Cardiac muscle cell (in vitro differentiated cells and primary cell): ENCODE measurements around the gene MYO3B. TPM values are rescaled to one million over a fixed set of nuclear protein-coding genes. Genes with fewer than 3 reads are reported as not detected.

Experiments
- DNase-seq, 2 donors: peaks; one replicate each; pipeline versions ENCODE4 v3.0.0 to v3.0.0-alpha.2; 2010 to 2017; ENCODE audit warnings: low read depth in 1 of 2, low spot score in 1 of 2
- H3K27ac ChIP-seq: fragments of 200-600 bp; sonication (generic); 2 replicates; pipeline ENCODE4 v1.5.1; 2016
- H3K27me3 ChIP-seq: fragments of 200-600 bp; sonication (generic); 2 replicates; pipeline ENCODE4 v1.6.0; 2016; ENCODE audit warnings: control low read depth
- H3K36me3 ChIP-seq: fragments of 200-600 bp; sonication (generic); 2 replicates; pipeline ENCODE4 v1.5.1; 2016; ENCODE audit warnings: control low read depth
- H3K4me1 ChIP-seq: fragments of 200-600 bp; sonication (generic); 2 replicates; pipeline ENCODE4 v1.8.1; 2017; ENCODE audit warnings: low read depth, mild to moderate bottlenecking, mixed run types
- H3K4me3 ChIP-seq: fragments of 200-600 bp; sonication (generic); 2 replicates; pipeline ENCODE4 v1.5.1; 2016; ENCODE audit warnings: mild to moderate bottlenecking
- H3K9me3 ChIP-seq: fragments of 200-600 bp; sonication (generic); 2 replicates; pipeline ENCODE4 v1.5.1; 2017; ENCODE audit warnings: low read depth, mild to moderate bottlenecking, control low read depth
- polyA plus RNA-seq: library from polyadenylated mRNA; unstranded; fragments of >200 nt; fragmentation: Nextera tagmentation; extraction: Ambion mirVana; gene quantifications from 2 replicates; pipeline ENCODE4 v1.2.1, GENCODE V29; 2016
- total RNA-seq: library from RNA; depleted of rRNA; stranded (reverse); fragments of >200 nt; gene quantifications from 2 replicates; pipeline ENCODE4 v1.2.3, GENCODE V29; 2016
- TF ChIP-seq, protein P1 (sequence below): IDR thresholded peaks from 2 replicates; pipeline ENCODE4 v1.5.1; 2012; ENCODE audit warnings: low read depth, mild to moderate bottlenecking, low read length

Gene MYO3B
- total and polyA plus RNA-seq, 2 experiments from 2014 or later: not detected

DNA sequence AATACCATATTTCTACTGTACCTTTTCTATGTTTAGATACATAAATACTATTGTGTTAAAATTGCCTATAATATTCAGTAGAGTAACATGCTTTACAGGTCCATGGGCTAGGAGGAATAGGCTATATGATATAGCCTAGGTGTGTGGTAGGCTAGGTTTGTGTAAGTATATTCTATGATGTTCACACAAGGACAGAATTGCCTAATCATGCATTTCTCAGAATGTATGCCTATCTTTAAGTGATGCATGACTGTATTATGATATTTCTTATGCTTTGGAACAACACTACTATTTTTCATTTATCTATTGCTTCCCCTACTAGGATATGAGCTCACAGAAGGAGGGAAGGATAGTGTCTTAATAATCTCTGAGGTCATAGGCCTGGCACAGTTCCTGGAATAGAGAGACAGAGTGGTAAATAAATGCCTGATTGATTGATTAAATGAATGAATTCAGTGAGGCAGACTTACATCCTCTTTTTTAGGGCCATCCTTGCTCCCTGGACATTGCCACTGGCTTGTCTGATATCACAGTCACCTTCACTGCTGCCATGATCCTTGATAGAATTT, 121.0 kb downstream of the MYO3B start:
- TF ChIP-seq, protein P1, sequence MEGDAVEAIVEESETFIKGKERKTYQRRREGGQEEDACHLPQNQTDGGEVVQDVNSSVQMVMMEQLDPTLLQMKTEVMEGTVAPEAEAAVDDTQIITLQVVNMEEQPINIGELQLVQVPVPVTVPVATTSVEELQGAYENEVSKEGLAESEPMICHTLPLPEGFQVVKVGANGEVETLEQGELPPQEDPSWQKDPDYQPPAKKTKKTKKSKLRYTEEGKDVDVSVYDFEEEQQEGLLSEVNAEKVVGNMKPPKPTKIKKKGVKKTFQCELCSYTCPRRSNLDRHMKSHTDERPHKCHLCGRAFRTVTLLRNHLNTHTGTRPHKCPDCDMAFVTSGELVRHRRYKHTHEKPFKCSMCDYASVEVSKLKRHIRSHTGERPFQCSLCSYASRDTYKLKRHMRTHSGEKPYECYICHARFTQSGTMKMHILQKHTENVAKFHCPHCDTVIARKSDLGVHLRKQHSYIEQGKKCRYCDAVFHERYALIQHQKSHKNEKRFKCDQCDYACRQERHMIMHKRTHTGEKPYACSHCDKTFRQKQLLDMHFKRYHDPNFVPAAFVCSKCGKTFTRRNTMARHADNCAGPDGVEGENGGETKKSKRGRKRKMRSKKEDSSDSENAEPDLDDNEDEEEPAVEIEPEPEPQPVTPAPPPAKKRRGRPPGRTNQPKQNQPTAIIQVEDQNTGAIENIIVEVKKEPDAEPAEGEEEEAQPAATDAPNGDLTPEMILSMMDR: no peak
- Histone ChIP-seq H3K36me3 (no peaks in the 10 kb centered on the region), H3K4me1 (no peaks in the 10 kb centered on the region), H3K27me3 (no peaks in the 10 kb centered on the region), H3K27ac (no peak overlapping the region), H3K9me3 (no peaks in the 10 kb centered on the region), H3K4me3 (no peak overlapping the region)
- peak in 1 of 2 donors; percentile 0 for DNase-seq

DNA sequence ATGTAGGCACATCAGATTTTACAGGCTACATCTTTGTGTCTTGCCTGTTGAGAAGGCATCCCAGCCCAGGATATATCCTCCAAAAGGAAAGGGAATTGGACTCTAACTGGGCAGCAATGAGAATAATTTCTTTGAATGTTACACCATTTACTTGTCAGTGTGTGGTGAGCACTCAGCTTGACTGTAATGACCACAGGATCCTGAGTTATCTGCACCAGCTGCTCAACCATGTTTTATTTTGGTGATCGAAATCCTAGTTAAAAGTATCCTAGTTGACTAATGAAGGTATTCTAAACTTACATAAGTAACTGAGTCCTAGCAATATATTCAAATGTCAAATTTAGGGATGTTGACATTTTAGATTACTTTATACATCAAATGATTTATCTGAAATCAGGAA, 123.0 kb downstream of the MYO3B start:
- Histone ChIP-seq H3K4me1 (no peaks in the 10 kb centered on the region), H3K4me3 (no peak overlapping the region), H3K36me3 (no peaks in the 10 kb centered on the region), H3K9me3 (no peaks in the 10 kb centered on the region), H3K27me3 (no peaks in the 10 kb centered on the region), H3K27ac (no peak overlapping the region)
- DNase-seq: no peak
- TF ChIP-seq, protein P1: no peak

DNA sequence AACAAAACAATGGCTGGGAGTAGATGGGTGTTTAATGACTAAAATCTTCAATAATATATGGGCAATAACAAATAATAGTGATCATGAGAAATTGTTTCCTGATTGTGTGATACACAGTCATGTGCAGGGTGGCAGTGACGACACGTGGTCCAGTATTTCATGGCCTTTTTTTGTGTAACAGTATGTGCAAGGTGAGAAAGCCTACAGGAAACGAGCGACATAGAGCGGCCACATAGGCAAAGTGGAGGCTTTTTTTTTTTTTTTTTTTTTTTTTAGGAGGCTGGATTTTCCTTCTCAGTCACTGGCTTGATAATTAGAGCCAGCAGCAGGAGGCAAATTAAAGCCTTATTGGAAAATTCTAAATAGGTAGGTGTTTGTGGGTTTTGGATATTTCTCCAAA, 123.7 kb downstream of the MYO3B start:
- Histone ChIP-seq H3K4me1 (no peaks in the 10 kb centered on the region), H3K27me3 (no peaks in the 10 kb centered on the region), H3K36me3 (no peaks in the 10 kb centered on the region), H3K9me3 (no peaks in the 10 kb centered on the region), H3K27ac (no peak overlapping the region), H3K4me3 (no peak overlapping the region)
- TF ChIP-seq, protein P1: no peak
- no peak for DNase-seq

DNA sequence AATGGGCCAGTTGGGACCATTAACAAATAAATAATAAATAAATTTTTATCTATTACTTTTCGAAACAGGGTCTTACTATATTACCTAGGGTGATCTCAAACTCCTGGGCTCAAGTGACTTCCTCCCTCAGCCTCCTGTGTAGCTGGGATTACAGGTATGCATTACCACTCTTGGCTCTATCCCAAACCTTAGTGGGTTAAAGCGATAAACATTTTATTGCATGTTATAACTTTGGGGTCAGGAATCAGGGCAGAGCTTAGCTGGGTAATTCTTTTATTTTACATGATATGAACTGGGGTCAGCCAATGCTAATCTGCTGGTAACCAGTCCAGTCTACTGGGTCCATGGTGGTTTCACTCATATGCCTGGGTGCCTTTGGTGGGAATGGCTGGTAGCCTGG, 127.8 kb downstream of the MYO3B start:
- Histone ChIP-seq H3K4me3 (no peak overlapping the region), H3K27ac (no peak overlapping the region), H3K27me3 (peaks cover 2% of the 10 kb centered on the region), H3K9me3 (no peaks in the 10 kb centered on the region), H3K4me1 (peaks cover 3% of the 10 kb centered on the region), H3K36me3 (no peaks in the 10 kb centered on the region)
- DNase-seq: no peak
- TF ChIP-seq, protein P1: no peak

DNA sequence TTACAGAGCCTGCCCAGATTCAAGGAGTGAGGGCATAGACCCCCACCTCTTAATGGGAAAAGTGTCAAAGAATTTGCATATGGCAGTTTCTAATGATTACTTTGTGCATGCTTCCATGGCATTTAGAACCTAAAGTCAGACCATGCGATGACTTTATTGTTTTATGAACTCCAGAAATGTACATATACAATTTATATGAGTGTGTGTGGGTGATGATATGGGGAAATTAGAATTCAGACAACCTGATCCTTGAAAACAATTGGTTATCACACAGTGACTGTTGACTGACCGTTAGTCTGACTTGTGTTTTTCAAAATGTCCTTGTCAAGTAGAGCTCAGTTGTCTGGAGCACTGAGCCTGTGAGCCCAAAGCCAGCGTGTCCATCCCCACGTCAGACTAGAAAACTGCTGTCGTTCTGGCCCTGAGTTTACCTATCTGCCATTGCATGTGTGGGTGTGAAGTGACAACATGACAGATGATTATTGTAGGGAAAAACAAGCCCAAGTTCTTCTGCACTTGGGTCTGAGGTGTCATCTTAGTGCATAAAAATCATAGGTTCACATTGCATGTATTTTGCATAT, 128.4 kb downstream of the MYO3B start:
- Histone ChIP-seq H3K27me3 (peaks cover 2% of the 10 kb centered on the region), H3K4me1 (peaks cover 3% of the 10 kb centered on the region), H3K27ac (no peak overlapping the region), H3K9me3 (no peaks in the 10 kb centered on the region), H3K4me3 (no peak overlapping the region), H3K36me3 (no peaks in the 10 kb centered on the region)
- no peak for DNase-seq
- TF ChIP-seq, protein P1: no peak

DNA sequence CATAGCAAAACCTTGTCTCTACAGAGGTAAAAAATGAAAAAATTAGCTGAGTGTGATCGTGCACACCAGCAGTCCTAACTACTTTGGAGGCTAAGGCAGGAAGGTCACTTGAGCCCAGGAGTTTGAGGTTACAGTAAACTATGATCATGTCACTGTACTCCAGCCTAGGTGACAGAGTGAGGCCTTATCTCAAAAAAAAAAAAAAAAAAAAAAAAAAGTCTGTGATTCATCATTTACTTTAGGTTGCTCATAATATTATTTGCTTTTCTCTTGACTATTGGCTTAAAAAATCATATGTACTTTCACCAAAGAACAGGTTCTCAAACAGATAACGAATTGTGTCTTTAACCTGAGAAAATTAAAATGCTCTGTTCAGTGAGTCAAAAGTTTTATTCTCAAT, 129.1 kb downstream of the MYO3B start:
- TF ChIP-seq, protein P1: no peak
- no peak for DNase-seq

More for the DNA sequence above, 129.1 kb downstream of the MYO3B start:
- Histone ChIP-seq H3K36me3 (no peaks in the 10 kb centered on the region), H3K4me3 (no peak overlapping the region), H3K27me3 (peaks cover 2% of the 10 kb centered on the region), H3K4me1 (peaks cover 3% of the 10 kb centered on the region), H3K27ac (no peak overlapping the region), H3K9me3 (no peaks in the 10 kb centered on the region)
